GM12865 (cell line): ENCODE measurements around the gene CRX.
"Not testable (repeated sequence)": the region's sequence is repeated elsewhere in the genome, so short reads cannot be mapped to it uniquely, and the experiment has no call there.

ENCODE experiments used
- DNase-seq: peaks from one replicate; pipeline ENCODE4 v3.0.0; 2010; ENCODE audit warnings: low read depth
- H3K4me3 ChIP-seq: 2 replicates; pipeline ENCODE4 v1.5.1; 2011; ENCODE audit warnings: mild to moderate bottlenecking, low read depth, low read length, control low read depth
- TF ChIP-seq, protein P1 (sequence below): IDR thresholded peaks from 2 replicates; pipeline ENCODE4 v1.5.1; 2011; ENCODE audit warnings: low read length, control low read depth, low read depth, inconsistent platforms; ENCODE audit not compliant: insufficient read depth; ENCODE audit errors: missing control alignments

Gene CRX

DNA sequence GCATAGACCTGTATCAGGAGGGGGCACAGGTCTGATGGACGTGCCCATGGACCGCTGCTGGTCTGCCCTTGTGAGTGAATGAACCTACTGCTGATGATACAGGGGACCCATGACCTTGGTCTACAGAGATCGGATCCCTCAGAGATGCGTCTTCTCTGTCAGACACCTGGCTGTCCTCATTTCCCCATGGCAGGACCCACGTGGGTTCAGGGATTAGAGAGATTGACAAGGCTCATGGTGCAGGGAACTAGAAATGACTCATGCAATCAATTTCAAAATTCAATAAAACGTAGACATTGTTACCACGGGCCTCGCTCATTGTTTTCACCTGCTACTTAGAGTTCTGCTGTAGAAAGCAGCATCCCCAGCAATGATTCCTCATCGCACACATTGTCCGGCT is 16.4 kb upstream of the CRX start:
- no peak for DNase-seq
- TF ChIP-seq, protein P1, sequence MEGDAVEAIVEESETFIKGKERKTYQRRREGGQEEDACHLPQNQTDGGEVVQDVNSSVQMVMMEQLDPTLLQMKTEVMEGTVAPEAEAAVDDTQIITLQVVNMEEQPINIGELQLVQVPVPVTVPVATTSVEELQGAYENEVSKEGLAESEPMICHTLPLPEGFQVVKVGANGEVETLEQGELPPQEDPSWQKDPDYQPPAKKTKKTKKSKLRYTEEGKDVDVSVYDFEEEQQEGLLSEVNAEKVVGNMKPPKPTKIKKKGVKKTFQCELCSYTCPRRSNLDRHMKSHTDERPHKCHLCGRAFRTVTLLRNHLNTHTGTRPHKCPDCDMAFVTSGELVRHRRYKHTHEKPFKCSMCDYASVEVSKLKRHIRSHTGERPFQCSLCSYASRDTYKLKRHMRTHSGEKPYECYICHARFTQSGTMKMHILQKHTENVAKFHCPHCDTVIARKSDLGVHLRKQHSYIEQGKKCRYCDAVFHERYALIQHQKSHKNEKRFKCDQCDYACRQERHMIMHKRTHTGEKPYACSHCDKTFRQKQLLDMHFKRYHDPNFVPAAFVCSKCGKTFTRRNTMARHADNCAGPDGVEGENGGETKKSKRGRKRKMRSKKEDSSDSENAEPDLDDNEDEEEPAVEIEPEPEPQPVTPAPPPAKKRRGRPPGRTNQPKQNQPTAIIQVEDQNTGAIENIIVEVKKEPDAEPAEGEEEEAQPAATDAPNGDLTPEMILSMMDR = no peak
- no peak overlapping the region for H3K4me3 ChIP-seq

DNA sequence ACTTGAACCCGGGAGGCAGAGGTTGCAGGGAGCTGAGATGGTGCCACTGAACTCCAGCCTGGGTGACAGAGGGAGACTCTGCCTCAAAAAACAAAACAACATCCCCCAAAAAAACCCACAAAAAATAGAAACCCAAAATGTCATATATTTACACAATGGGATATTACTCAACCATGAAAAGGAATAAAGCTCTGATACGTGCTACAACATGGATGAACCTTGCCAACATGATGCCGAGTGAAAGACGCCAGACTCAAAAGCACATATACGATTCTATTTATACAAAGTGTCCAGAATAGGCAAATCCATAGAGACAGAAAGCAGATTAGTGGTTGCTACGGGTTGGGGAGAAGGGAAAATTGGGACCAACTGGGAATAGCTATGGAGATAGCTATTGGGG is 15.3 kb upstream of the CRX start:
- no peak for DNase-seq
- H3K4me3 ChIP-seq = no peak overlapping the region
- TF ChIP-seq, protein P1 = no peak

DNA sequence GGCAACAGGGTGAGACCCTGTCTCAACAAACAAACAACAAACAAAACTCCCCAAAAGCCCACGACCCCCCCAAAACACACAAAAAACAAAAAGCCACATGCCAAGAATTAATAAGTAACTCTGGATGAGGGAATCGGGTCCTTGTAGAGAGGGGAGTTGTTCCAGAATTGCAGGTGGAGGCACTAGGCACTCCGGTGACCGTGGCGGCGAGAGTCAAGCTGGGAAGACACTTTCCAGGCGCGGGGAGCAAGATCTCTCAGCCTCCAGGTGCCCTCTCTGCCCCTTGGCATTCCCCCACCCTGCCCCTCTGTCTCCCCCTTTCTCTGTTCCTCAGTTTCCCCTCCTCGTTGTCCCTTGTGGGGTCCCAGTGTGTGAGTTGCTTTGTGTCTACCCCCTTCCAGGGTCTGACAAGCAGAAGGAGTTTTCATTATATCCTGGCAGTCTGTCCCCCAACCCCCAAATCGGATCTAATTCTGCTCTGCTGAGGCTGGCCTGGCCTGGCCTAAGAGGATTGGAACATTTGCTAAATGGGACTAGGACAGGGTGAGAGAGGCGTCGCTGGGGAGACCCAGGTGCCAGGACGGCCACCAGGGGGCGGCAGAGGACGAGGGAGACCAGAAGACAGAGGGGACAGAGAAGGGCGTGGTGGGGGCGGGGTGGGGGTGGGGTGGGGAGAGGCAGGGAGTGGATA is 8.3 kb upstream of the CRX start:
- H3K4me3 ChIP-seq = no peak overlapping the region
- TF ChIP-seq, protein P1 = peak; percentile 74
- peak; percentile 70 for DNase-seq

DNA sequence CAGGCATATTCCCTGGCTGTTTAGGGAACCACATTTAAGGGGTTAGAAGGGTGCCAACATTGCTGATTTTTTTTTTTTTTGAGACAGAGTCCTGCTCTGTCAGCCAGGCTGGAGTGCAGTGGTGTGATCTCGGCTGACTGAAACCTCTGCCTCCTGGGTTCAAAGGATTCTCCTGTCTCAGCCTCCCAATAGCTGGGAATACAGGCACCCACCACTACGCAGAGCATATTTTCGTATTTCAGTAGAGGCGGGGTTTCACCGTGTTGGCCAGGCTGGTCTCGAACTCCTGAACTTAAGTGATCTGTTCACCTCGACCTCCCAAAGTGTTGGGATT is 7.8 kb upstream of the CRX start:
- TF ChIP-seq, protein P1 = no peak
- DNase-seq = no peak
- no peak overlapping the region for H3K4me3 ChIP-seq

DNA sequence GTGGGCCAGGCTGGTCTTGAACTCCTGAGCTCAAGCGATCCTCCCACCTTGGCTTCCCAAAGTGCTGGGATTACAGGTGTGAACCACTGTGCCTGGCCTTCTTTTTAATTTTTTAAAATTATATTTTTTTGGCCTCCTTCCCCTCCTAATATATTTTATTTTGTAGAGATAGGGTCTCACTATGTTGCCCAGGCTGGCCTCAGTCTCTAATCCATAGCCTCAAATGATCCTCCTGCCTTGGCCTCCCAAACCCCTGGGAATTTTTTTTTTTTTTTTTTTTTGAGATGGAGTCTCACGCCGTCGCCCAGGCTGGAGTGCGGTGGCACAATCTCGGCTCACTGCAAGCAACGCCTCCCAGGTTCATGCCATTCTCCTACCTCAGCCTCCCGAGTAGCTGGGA is 5.5 kb upstream of the CRX start:
- DNase-seq, H3K4me3 ChIP-seq: not testable (repeated sequence)

DNA sequence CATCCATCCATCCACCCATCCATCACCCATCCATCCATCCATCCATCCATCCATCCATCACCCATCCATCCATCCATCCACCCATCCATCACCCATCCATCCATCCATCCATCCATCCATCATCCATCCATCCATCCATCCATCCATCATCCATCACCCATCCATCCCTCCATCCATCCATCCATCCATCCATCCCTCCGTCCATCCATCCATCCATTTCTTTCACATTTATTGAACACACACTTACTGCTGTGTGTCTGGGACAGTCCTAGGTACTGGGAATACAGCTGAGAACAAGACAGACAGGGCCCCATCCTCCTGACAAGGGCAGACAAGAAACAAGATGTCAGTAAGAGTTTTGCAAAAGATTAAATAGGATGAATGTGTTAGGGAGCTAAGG is 3.5 kb upstream of the CRX start:
- not testable (repeated sequence) for H3K4me3 ChIP-seq, DNase-seq

DNA sequence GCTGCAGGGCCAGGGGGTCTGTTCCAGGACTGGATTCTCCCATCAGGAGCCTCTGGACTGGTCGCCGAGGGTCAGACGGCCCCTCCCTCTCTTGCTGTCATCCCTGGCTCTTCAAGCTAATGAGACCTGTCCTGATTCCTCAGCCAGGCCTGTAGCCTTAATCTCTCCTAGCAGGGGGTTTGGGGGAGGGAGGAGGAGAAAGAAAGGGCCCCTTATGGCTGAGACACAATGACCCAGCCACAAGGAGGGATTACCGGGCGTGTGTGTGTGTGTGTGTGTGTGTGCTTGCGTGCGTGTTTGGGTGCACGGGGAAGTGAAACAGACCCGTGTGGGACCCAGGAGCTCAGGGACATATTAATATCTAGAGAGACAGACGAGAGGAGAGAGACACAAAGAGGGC is 1.9 kb upstream of the CRX start:
- TF ChIP-seq, protein P1 = no peak
- DNase-seq = peak; percentile 31
- H3K4me3 ChIP-seq = no peak overlapping the region

DNA sequence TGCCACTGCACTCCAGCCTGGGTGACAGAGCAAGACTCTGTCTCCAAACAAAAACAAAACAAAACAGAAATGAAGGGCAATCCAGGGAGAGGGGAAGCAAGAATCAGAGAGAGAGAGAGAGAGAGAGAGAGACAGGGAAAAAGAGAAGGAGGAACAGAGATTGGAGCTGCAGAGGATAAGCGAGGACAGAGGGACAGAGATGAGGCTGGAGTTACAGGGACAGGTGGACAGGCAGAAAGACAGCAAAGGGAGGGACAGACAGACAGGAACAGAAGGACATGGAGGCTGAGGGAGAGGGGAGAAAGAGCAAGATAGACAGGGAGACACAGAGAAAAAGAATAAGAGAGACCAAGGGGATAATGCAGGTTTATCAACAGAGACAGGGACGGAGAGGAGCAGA is 1.3 kb upstream of the CRX start:
- TF ChIP-seq, protein P1 = no peak
- H3K4me3 ChIP-seq = no peak overlapping the region
- DNase-seq = no peak
